Vagina (tissue), 2 donors: ENCODE data around the gene SYNGR2. TPM values are rescaled to one million over a fixed set of nuclear protein-coding genes. Genes with fewer than 3 reads are reported as not detected.
A peak's percentile ranks its signal among the peaks of the same experiment; 100 is the strongest.

Experiments
- DNase-seq, 2 donors: peaks; one replicate each; pipeline ENCODE4 v3.0.0-alpha.2; 2017; ENCODE audit errors: extremely low spot score in 2 of 2
- H3K27ac ChIP-seq: fragments of 200-600 bp; sonication (generic); one replicate; pipeline ENCODE4 v1.5.1; 2019
- H3K27me3 ChIP-seq: fragments of 200-600 bp; sonication (generic); one replicate; pipeline ENCODE4 v1.5.1; 2019
- H3K36me3 ChIP-seq, 2 donors: fragments of 200-600 bp; sonication (generic); one replicate each; pipeline ENCODE4 v1.5.1; 2017 to 2019
- H3K4me1 ChIP-seq: fragments of 200-600 bp; sonication (generic); one replicate; pipeline ENCODE4 v1.5.1; 2019
- H3K4me3 ChIP-seq, 2 donors: fragments of 200-600 bp; sonication (generic); 1 replicate in 1 of 2; 2 replicates in 1 of 2; pipeline ENCODE4 v1.5.1; 2016 to 2019
- H3K9me3 ChIP-seq: fragments of 200-600 bp; sonication (generic); one replicate; pipeline ENCODE4 v1.5.1; 2019
- POLR2A ChIP-seq, 2 donors: fragments of 450-650 bp; IDR thresholded peaks; one replicate each; pipeline ENCODE4 v1.6.1; 2017; ENCODE audit warnings: antibody characterized with exemption in 2 of 2, mild to moderate bottlenecking in 2 of 2, moderate library complexity in 2 of 2
- POLR2AphosphoS5 ChIP-seq, 2 donors: sonication (generic); formaldehyde crosslinking; IDR thresholded peaks; one replicate each; pipeline ENCODE4 v1.9.0; 2017; ENCODE audit warnings: antibody characterized with exemption in 2 of 2, mild to moderate bottlenecking in 2 of 2, low read depth in 1 of 2; ENCODE audit not compliant: insufficient read depth in 1 of 2
- intact Hi-C: fragments of 100-400 bp; cut with DNase I; formaldehyde crosslinking; loops from one replicate; pipeline ENCODE4 v1.15.1; 2023
- total RNA-seq: library from RNA; depleted of rRNA; stranded (reverse); fragments of >200 nt; gene quantifications from one replicate; pipeline ENCODE4 v1.2.3, GENCODE V29; 2016
- TF ChIP-seq, protein P1 (sequence below), 3 experiments: fragments of 450-650 bp in 2 of 3; fragments of 200-600 bp in 1 of 3; sonication (generic) in 1 of 3; IDR thresholded peaks; one replicate each; pipeline ENCODE4 v1.5.1; 2017 to 2019; ENCODE audit warnings: antibody characterized with exemption in 3 of 3, mild to moderate bottlenecking in 2 of 3, moderate library complexity in 2 of 3

SYNGR2 gene
- total RNA-seq, 1 donor from 2014 or later = 82.3 TPM

DNA sequence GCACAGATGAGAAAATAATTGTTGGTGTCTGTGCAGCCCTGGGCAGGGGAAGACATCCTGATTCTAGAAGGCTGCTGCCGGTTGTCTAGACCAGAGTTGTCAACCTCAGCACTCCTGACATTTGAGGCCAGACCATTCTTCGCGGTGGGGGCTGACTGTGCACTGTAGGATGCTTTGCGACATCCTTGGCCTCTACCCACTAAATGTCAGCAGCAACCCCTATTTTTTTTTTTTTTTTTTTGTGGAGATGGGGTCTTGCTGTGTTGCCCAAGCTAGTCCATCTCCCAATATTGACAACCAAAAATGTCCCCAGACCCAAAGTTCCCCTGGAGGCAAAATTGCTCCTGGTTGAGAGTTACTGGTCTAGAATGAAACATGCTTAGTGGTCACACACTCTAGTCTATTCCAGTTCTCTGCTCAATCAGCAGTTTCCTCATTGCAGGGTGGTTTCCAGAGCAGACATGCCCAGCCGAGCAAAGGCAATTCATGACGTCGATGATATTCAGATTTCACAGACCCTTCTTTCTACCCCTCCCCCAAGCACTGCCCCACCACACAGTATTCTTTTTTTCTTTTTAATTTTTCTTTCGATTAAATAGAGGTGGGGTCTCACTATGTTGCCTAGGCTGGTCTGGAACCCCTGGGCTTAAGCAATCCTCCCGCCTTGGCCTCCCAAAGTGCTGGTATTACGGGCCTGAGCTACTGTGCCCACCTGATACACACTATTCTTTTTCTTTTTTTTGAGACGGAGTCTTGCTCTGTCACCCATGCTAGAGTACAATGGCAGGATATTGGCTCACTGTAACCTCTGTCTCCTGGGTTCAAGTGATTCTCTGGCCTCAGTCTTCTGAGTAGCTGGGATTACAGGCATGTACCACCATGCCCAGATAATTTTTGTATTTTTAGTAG lies 13.2 kb upstream of the SYNGR2 start:
- H3K27ac ChIP-seq = no peak overlapping the region
- no peaks in the 10 kb centered on the region for H3K27me3 ChIP-seq
- H3K36me3 ChIP-seq = no peaks in the 10 kb centered on the region
- no peak overlapping the region for H3K4me3 ChIP-seq
- H3K4me1 ChIP-seq = peaks cover 5% of the 10 kb centered on the region
- DNase-seq = no peak
- no peak for TF ChIP-seq POLR2AphosphoS5 (IDR thresholded peaks at IDR 0.05; ENCODE audit: insufficient read depth in 1 of 2, low read depth in 1 of 2)
- TF ChIP-seq, protein P1, sequence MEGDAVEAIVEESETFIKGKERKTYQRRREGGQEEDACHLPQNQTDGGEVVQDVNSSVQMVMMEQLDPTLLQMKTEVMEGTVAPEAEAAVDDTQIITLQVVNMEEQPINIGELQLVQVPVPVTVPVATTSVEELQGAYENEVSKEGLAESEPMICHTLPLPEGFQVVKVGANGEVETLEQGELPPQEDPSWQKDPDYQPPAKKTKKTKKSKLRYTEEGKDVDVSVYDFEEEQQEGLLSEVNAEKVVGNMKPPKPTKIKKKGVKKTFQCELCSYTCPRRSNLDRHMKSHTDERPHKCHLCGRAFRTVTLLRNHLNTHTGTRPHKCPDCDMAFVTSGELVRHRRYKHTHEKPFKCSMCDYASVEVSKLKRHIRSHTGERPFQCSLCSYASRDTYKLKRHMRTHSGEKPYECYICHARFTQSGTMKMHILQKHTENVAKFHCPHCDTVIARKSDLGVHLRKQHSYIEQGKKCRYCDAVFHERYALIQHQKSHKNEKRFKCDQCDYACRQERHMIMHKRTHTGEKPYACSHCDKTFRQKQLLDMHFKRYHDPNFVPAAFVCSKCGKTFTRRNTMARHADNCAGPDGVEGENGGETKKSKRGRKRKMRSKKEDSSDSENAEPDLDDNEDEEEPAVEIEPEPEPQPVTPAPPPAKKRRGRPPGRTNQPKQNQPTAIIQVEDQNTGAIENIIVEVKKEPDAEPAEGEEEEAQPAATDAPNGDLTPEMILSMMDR (IDR thresholded peaks at IDR 0.05) = no peak
- intact Hi-C loops = no loop called here
- no peaks in the 10 kb centered on the region for H3K9me3 ChIP-seq

DNA sequence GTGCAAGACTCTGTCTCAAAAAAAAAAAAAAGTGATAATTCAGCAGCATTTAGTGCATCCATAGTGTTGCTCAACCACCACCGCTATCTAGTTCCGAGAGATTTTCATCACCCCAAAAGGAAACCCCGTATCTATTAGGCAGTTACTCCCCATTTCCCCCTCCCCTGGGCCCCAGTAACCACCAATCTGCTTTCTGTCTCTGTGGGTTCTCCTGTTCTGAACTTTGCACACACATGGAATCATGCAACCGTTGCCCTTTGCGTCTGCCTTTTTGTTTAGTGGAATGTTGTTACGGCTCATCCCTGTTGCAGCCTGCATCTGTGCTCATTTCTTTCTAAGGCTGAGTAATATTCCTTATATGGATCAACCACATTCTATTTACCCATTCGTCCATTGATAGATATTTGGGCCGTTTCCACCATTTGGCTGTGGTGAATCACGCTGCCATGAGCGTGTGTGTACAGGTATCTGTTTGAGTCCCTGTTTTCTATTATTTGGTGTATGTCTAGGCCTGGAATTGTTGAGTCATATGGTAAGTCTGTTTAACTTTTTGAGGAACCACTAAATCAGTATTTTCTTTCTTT lies 8.7 kb upstream of the SYNGR2 start:
- Histone ChIP-seq H3K9me3 (no peaks in the 10 kb centered on the region), H3K4me3 (no peak overlapping the region), H3K36me3 (no peaks in the 10 kb centered on the region), H3K27me3 (no peaks in the 10 kb centered on the region), H3K4me1 (no peaks in the 10 kb centered on the region), H3K27ac (peak overlapping the region; percentile 72)
- peak in 1 of 2 donors; percentile 85 for TF ChIP-seq POLR2AphosphoS5 (IDR thresholded peaks at IDR 0.05; ENCODE audit: insufficient read depth in 1 of 2, low read depth in 1 of 2)
- TF ChIP-seq, protein P1 (IDR thresholded peaks at IDR 0.05) = no peak
- intact Hi-C loops = no loop called here
- no peak for DNase-seq

DNA sequence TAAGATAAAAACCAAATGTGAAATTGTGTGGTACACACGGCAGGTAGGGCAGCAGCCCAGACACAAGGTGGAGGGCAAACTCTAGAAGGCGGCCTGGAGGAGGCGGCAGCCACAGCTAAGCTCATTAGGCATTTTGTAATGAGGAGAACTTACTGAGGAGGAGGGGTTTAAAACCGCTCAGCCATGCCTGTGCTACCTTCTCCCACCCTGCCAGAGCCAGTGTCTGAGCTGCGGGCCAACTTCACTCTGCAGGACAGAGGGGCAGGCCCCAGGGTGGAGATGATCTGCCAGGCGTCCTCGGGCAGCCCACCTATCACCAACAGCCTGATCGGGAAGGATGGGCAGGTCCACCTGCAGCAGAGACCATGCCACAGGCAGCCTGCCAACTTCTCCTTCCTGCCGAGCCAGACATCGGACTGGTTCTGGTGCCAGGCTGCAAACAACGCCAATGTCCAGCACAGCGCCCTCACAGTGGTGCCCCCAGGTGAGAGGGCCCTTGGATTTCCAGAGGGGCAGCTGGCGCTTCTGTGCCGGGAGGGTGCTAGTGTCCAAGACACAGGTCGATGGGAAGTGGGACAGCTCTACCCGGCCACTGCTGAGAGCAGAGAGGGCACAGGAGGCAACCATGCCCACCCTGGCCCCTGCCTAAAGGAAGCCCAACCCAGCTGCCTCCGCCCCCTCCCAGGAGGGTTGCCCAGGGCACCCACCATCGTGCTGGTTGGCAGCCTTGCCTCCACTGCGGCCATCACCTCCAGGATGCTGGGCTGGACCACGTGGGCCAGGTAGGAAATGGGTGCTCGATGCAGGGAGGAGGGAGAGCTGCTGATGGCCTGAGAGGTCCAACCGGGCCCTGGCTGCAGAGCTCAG lies 4.3 kb upstream of the SYNGR2 start:
- no peak for DNase-seq
- no peaks in the 10 kb centered on the region for H3K27me3 ChIP-seq
- H3K4me3 ChIP-seq = no peak overlapping the region
- TF ChIP-seq POLR2AphosphoS5 (IDR thresholded peaks at IDR 0.05; ENCODE audit: insufficient read depth in 1 of 2, low read depth in 1 of 2) (no peak), POLR2A (IDR thresholded peaks at IDR 0.05) (no peak)
- TF ChIP-seq, protein P1 (IDR thresholded peaks at IDR 0.05) = no peak
- intact Hi-C loops = no loop called here
- H3K27ac ChIP-seq = no peak overlapping the region
- H3K4me1 ChIP-seq = peaks cover 9% of the 10 kb centered on the region
- H3K36me3 ChIP-seq = no peaks in the 10 kb centered on the region
- no peaks in the 10 kb centered on the region for H3K9me3 ChIP-seq

DNA sequence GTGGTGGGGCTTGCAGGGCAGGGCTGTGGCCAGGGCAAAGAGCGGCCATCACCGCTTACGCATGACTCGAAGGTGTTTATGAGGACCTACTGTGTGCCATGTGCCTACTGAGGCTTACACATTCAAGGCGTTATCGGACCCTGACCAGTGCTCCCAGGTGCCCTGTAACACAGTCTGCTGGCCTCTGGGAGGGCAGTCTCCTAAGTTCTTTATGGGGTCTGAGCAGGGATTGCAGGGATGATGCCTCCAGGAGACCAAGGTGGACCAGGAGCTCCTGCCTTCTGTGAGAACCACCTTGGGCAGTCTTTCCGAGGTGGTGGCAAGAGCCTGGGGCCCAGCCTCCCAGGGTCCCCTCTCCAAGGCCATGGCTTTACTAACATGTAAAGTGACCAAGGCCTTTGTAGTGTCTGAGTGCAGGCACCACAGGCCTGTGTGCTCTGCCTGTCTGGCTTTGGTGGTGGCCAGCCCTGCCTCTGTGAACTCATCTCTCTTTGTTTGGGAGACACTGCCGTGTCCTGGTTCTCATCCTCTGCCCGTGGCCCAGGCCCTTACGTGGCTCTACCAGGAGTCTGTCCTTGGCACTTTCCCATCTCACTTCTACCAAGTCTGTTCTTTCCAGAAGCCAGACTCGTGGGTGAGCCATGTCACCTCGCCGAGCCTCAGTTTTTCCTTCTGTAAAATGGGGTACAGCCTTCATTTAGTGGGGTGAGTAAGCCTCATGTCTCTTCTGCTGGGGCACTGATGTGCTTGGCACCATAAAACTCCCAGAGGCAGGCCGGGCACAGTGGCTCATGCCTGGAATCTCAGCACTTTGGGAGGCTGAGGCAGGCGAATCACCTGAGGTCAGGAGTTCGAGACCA lies 3.4 kb upstream of the SYNGR2 start:
- TF ChIP-seq, protein P1 (IDR thresholded peaks at IDR 0.05) = no peak
- TF ChIP-seq POLR2AphosphoS5 (IDR thresholded peaks at IDR 0.05; ENCODE audit: insufficient read depth in 1 of 2, low read depth in 1 of 2) = no peak
- Histone ChIP-seq H3K4me3 (no peak overlapping the region), H3K36me3 (no peaks in the 10 kb centered on the region), H3K27me3 (no peaks in the 10 kb centered on the region), H3K4me1 (peaks cover 18% of the 10 kb centered on the region), H3K9me3 (no peaks in the 10 kb centered on the region), H3K27ac (no peak overlapping the region)
- intact Hi-C loops = no loop called here
- DNase-seq = no peak
